ENCODE data around the gene NEK3.
"Not testable (repeated sequence)": the region's sequence is repeated elsewhere in the genome, so short reads cannot be mapped to it uniquely, and the experiment has no call there.

DNA sequence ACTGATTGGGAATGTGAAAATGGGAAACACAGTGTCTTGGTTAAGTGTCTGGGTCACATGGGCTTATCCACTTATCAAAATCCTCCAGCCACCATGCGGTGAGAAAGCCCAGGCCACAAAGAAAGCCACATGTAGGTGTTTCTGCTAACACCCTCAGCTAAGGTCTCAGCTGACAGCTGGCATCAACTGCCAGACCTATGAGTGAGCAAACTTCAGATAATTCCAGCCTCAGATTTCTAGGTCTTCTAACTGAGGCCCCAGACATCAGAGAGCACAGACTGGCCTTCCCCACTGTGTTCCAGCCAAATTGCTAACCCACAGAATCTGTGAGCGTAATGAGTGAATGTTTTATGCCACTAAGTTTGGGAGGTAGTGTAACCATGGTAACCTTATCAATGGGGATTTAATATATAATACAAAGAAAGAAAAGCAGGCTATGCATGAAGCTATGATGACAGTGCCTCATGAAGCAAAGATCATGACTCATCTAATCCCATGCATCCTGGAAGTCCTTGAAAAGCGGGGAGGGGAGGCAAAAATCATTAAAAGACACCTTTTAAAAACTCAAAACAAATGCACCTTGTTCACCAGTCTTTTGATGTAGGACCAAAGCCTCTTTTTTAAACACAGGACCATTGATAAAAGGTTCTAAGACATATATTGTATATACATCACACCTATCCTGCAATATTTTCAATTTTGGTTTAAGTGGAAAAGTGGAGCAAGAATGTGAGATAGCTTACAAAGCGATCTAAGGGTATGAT, 28.2 kb upstream of the NEK3 start:
- TF ChIP-seq, protein P1, sequence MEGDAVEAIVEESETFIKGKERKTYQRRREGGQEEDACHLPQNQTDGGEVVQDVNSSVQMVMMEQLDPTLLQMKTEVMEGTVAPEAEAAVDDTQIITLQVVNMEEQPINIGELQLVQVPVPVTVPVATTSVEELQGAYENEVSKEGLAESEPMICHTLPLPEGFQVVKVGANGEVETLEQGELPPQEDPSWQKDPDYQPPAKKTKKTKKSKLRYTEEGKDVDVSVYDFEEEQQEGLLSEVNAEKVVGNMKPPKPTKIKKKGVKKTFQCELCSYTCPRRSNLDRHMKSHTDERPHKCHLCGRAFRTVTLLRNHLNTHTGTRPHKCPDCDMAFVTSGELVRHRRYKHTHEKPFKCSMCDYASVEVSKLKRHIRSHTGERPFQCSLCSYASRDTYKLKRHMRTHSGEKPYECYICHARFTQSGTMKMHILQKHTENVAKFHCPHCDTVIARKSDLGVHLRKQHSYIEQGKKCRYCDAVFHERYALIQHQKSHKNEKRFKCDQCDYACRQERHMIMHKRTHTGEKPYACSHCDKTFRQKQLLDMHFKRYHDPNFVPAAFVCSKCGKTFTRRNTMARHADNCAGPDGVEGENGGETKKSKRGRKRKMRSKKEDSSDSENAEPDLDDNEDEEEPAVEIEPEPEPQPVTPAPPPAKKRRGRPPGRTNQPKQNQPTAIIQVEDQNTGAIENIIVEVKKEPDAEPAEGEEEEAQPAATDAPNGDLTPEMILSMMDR (IDR thresholded peaks at IDR 0.05; ENCODE audit: low read depth, low read length, missing input control) = not testable (repeated sequence)
- TF ChIP-seq NR2F2 (IDR thresholded peaks at IDR 0.05); TAF1 (conservative IDR thresholded peaks at IDR 0.05); FOXA2 (IDR thresholded peaks at IDR 0.05); GABPA (IDR thresholded peaks at IDR 0.05 in 1 of 2, conservative IDR thresholded peaks at IDR 0.05 in 1 of 2); RAD21 (IDR thresholded peaks at IDR 0.05); SP1 (IDR thresholded peaks at IDR 0.05); YY1 (IDR thresholded peaks at IDR 0.05); RXRA (IDR thresholded peaks at IDR 0.05); JUND (IDR thresholded peaks at IDR 0.05): not testable (repeated sequence)
- TF ChIP-seq, protein P2, sequence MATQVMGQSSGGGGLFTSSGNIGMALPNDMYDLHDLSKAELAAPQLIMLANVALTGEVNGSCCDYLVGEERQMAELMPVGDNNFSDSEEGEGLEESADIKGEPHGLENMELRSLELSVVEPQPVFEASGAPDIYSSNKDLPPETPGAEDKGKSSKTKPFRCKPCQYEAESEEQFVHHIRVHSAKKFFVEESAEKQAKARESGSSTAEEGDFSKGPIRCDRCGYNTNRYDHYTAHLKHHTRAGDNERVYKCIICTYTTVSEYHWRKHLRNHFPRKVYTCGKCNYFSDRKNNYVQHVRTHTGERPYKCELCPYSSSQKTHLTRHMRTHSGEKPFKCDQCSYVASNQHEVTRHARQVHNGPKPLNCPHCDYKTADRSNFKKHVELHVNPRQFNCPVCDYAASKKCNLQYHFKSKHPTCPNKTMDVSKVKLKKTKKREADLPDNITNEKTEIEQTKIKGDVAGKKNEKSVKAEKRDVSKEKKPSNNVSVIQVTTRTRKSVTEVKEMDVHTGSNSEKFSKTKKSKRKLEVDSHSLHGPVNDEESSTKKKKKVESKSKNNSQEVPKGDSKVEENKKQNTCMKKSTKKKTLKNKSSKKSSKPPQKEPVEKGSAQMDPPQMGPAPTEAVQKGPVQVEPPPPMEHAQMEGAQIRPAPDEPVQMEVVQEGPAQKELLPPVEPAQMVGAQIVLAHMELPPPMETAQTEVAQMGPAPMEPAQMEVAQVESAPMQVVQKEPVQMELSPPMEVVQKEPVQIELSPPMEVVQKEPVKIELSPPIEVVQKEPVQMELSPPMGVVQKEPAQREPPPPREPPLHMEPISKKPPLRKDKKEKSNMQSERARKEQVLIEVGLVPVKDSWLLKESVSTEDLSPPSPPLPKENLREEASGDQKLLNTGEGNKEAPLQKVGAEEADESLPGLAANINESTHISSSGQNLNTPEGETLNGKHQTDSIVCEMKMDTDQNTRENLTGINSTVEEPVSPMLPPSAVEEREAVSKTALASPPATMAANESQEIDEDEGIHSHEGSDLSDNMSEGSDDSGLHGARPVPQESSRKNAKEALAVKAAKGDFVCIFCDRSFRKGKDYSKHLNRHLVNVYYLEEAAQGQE (IDR thresholded peaks at IDR 0.05) = not testable (repeated sequence)
- TF ChIP-seq, protein P3, sequence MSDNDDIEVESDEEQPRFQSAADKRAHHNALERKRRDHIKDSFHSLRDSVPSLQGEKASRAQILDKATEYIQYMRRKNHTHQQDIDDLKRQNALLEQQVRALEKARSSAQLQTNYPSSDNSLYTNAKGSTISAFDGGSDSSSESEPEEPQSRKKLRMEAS (IDR thresholded peaks at IDR 0.05) = not testable (repeated sequence)
- TF ChIP-seq, protein P4, sequence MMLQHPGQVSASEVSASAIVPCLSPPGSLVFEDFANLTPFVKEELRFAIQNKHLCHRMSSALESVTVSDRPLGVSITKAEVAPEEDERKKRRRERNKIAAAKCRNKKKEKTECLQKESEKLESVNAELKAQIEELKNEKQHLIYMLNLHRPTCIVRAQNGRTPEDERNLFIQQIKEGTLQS (IDR thresholded peaks at IDR 0.05) = not testable (repeated sequence)
